Measurements from ENCODE around the gene ZXDC. TPM values are rescaled to one million over a fixed set of nuclear protein-coding genes. Genes with fewer than 3 reads are reported as not detected.

Gene ZXDC
- total and polyA plus RNA-seq, 2 donors (not counting 3 experiments of a cell fraction or from before 2014, with no cell fraction given): 15.2 to 22.6 TPM

GRCh38 chr3:126514161-126514560 is 38.5 kb upstream of the ZXDC start:
- Histone ChIP-seq H3K27me3 (ENCODE audit: control insufficient read depth in 2 of 2, insufficient read depth in 2 of 2, low read length in 2 of 2) (no peaks in the 10 kb centered on the region), H3K4me3 (replicated peaks in 1 of 3; ENCODE audit: insufficient read depth in 1 of 3, low read depth in 1 of 3, low read length in 3 of 3) (no peak overlapping the region), H3K79me2 (ENCODE audit: control insufficient read depth, insufficient read depth, low read length) (no peaks in the 10 kb centered on the region), H3K9me3 (replicated peaks; ENCODE audit: control insufficient read depth, insufficient read depth, low read length) (no peaks in the 10 kb centered on the region), H4K20me1 (replicated peaks; ENCODE audit: control insufficient read depth, extremely low read depth, insufficient read depth, low read length) (no peaks in the 10 kb centered on the region), H2AFZ (ENCODE audit: low read depth, low read length) (no peak overlapping the region), H3K9ac (replicated peaks; ENCODE audit: extremely low read depth, insufficient read depth, low read length) (no peak overlapping the region), H3K9me1 (replicated peaks; ENCODE audit: control insufficient read depth, extremely low read depth, insufficient read depth, low read length) (no peaks in the 10 kb centered on the region), H3K27ac (ENCODE audit: insufficient read depth, low read depth, low read length) (no peak overlapping the region), H3K4me2 (ENCODE audit: insufficient read depth, low read length) (no peak overlapping the region), H3K4me1 (ENCODE audit: control insufficient read depth, extremely low read depth, insufficient read depth, low read length) (no peaks in the 10 kb centered on the region), H3K36me3 (ENCODE audit: control insufficient read depth in 2 of 2, extremely low read depth in 1 of 2, insufficient read depth in 2 of 2, low read length in 2 of 2) (no peaks in the 10 kb centered on the region)
- TF ChIP-seq GATA2 (IDR thresholded peaks at IDR 0.05; ENCODE audit: insufficient read depth, insufficient read length, low read depth, low read length) (no peak), JUN (IDR thresholded peaks at IDR 0.05; ENCODE audit: borderline replicate concordance, insufficient read depth, insufficient read length, low read depth) (no peak), FOS (IDR thresholded peaks at IDR 0.05; ENCODE audit: borderline replicate concordance, insufficient read depth, low read length) (no peak), POLR2AphosphoS5 (IDR thresholded peaks at IDR 0.05; ENCODE audit: insufficient read depth, low read depth, low read length) (no peak), MYC (IDR thresholded peaks at IDR 0.05; ENCODE audit: low read depth, low read length) (no peak), EZH2 (IDR thresholded peaks at IDR 0.05; ENCODE audit: borderline replicate concordance, low read depth, low read length, severe bottlenecking) (no peak), MAX (IDR thresholded peaks at IDR 0.05; ENCODE audit: insufficient read depth, insufficient read length) (no peak), POLR2A (IDR thresholded peaks at IDR 0.05; ENCODE audit: low read depth, low read length) (no peak), CTCF (IDR thresholded peaks at IDR 0.05; ENCODE audit: extremely low read depth in 1 of 2, insufficient read depth in 1 of 2, low read depth in 1 of 2, low read length in 2 of 2) (no peak)
- POLR2A ChIA-PET: no interaction called here
- dilution Hi-C loops (cut with MboI; ENCODE audit: extremely low pct_ligation_motif_present, low sequenced_read_pairs) (no loop called here), intact Hi-C loops (cut with micrococcal nuclease) (no loop called here)
- CTCF ChIA-PET: interaction anchor here (1.5 kb wide), 1 partner anchor 9 kb away, joined by 5 read pairs; no protein-coding TSS in a partner anchor
- FAIRE-seq: no peak
- no peak for DNase-seq (ENCODE audit: low read depth, low spot score)
- no TSS peak for BruUV-seq (replicated peaks)

Measured in endothelial cell of umbilical vein (primary cell).